ENCODE data around the gene DDX55.

- TF ChIP-seq, protein P1, sequence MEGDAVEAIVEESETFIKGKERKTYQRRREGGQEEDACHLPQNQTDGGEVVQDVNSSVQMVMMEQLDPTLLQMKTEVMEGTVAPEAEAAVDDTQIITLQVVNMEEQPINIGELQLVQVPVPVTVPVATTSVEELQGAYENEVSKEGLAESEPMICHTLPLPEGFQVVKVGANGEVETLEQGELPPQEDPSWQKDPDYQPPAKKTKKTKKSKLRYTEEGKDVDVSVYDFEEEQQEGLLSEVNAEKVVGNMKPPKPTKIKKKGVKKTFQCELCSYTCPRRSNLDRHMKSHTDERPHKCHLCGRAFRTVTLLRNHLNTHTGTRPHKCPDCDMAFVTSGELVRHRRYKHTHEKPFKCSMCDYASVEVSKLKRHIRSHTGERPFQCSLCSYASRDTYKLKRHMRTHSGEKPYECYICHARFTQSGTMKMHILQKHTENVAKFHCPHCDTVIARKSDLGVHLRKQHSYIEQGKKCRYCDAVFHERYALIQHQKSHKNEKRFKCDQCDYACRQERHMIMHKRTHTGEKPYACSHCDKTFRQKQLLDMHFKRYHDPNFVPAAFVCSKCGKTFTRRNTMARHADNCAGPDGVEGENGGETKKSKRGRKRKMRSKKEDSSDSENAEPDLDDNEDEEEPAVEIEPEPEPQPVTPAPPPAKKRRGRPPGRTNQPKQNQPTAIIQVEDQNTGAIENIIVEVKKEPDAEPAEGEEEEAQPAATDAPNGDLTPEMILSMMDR (IDR thresholded peaks at IDR 0.05): no peak
- TF ChIP-seq POLR2A (IDR thresholded peaks at IDR 0.05): no peak
Measured at GRCh38 chr12:123655420-123655819, 53.5 kb downstream of the DDX55 start.
